ENCODE results near the gene SMARCD1.

The SMARCD1 gene

GRCh38 chr12:50057896-50058670, 27.1 kb upstream of the SMARCD1 start:
- DNase-seq = no peak

GRCh38 chr12:50058743-50059312, 26.3 kb upstream of the SMARCD1 start:
- DNase-seq = no peak

GRCh38 chr12:50059440-50060119, 25.6 kb upstream of the SMARCD1 start:
- DNase-seq = no peak

- no peak for DNase-seq
These were observed 25.0 kb upstream of the SMARCD1 start for GRCh38 chr12:50060120-50060468.

- DNase-seq = no peak
These were observed 24.0 kb upstream of the SMARCD1 start for GRCh38 chr12:50061171-50061570.

GRCh38 chr12:50061946-50062686, 23.0 kb upstream of the SMARCD1 start:
- no peak for DNase-seq

GRCh38 chr12:50062728-50063460, 22.2 kb upstream of the SMARCD1 start:
- no peak for DNase-seq

- no peak for DNase-seq
These were observed 19.3 kb upstream of the SMARCD1 start for GRCh38 chr12:50065726-50066310.

GRCh38 chr12:50066402-50066801, 18.7 kb upstream of the SMARCD1 start:
- no peak for DNase-seq

GRCh38 chr12:50069069-50069468, 16.1 kb upstream of the SMARCD1 start:
- no peak for DNase-seq

- no peak for DNase-seq
These were observed 15.6 kb upstream of the SMARCD1 start for GRCh38 chr12:50069539-50069938.

- DNase-seq = peak; percentile 40
These were observed 14.7 kb upstream of the SMARCD1 start for GRCh38 chr12:50070314-50071060.

GRCh38 chr12:50072198-50072907, 12.8 kb upstream of the SMARCD1 start:
- DNase-seq = no peak

GRCh38 chr12:50073206-50073605, 11.9 kb upstream of the SMARCD1 start:
- no peak for DNase-seq

GRCh38 chr12:50073712-50074111, 11.4 kb upstream of the SMARCD1 start:
- no peak for DNase-seq

- DNase-seq = peak; percentile 11
These were observed 10.0 kb upstream of the SMARCD1 start for GRCh38 chr12:50074936-50075807.

GRCh38 chr12:50075808-50076170, 9.4 kb upstream of the SMARCD1 start:
- DNase-seq = no peak

- no peak for DNase-seq
These were observed 8.0 kb upstream of the SMARCD1 start for GRCh38 chr12:50077099-50077498.

GRCh38 chr12:50078281-50078680, 6.9 kb upstream of the SMARCD1 start:
- no peak for DNase-seq

- no peak for DNase-seq
These were observed 5.4 kb upstream of the SMARCD1 start for GRCh38 chr12:50079771-50080170.

Measured in NCI-H446 treated with DMSO at 0.1 percent for 48 hours (cell line).